HFF-Myc (cell line): ENCODE measurements around the gene TCP11L2.

ENCODE experiments used
- DNase-seq: peaks from one replicate; pipeline ENCODE4 v3.0.0-alpha.2; 2011; ENCODE audit warnings: low read depth; ENCODE audit errors: extremely low read depth
- H3K4me3 ChIP-seq: replicated peaks from 2 replicates; pipeline ENCODE4 v1.5.1; 2011; ENCODE audit warnings: low read depth, mild to moderate bottlenecking, control low read depth, low read length
- TF ChIP-seq, protein P1 (sequence below): IDR thresholded peaks from 2 replicates; pipeline ENCODE4 v1.5.1; 2012; ENCODE audit warnings: mild to moderate bottlenecking, low read depth, low read length, control low read depth; ENCODE audit errors: missing control alignments

Gene TCP11L2

DNA sequence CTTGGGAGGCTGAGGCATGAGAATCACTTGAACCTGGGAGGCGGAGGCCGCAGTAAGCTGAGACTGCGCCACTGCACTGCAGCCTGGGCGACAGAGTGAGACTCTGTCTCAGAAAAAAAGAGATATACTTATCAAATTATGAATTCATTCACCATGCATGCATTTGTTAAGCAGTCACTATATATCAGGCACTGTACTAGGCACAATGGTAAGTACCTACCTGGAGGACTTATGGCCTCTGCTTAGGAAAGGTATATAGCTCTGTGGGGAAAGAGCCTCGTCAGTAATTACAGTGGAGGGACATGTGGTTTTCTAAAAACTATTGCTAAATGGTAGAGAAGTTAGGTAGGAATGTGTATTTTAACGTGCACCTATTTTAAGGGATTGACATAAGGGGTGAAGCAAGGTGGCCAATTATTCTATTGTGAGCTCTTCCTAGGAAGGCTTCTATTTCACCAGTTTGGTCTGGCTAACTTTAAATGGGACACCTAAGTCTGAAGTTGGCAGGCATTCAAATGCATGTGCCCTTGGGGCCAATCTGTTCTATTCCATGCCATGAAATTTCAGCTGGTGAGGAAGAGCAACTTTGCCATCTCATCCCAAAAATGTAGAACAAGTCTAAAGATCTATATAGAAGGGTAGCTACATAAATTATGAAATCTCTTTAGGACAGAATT is 15.0 kb downstream of the TCP11L2 start:
- TF ChIP-seq, protein P1, sequence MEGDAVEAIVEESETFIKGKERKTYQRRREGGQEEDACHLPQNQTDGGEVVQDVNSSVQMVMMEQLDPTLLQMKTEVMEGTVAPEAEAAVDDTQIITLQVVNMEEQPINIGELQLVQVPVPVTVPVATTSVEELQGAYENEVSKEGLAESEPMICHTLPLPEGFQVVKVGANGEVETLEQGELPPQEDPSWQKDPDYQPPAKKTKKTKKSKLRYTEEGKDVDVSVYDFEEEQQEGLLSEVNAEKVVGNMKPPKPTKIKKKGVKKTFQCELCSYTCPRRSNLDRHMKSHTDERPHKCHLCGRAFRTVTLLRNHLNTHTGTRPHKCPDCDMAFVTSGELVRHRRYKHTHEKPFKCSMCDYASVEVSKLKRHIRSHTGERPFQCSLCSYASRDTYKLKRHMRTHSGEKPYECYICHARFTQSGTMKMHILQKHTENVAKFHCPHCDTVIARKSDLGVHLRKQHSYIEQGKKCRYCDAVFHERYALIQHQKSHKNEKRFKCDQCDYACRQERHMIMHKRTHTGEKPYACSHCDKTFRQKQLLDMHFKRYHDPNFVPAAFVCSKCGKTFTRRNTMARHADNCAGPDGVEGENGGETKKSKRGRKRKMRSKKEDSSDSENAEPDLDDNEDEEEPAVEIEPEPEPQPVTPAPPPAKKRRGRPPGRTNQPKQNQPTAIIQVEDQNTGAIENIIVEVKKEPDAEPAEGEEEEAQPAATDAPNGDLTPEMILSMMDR: no peak
- H3K4me3 ChIP-seq: no peak overlapping the region
- DNase-seq: no peak

DNA sequence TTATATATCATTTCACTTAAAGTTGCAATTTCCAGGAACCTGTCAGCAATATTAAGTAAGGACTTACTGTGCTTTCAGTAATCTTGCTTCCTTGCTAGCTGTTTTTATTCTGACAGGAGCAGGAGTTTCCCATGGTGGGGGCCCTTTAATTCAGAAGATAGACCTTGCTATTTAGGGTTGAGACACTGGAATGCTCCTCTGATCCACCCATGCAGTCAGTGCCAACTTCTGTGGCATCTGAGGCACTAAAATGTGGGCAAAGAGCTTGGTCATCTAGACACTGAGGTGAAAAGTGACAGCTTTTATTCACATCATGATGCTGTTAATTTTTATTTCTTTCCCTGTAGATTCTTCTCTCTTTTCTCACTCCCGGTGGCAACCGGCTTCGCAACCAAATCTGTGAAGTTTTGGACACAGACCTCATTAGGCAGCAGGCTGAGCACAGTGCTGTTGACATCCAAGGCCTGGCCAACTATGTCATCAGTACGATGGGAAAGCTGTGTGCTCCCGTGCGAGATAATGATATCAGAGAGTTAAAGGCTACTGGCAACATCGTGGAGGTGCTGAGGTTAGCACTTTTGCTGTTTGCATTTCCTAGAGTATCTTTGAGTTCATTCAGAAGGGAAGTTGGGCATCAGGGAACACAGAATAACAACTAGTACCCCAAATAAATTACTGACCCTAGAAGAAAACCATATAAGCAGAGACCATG is 18.8 kb downstream of the TCP11L2 start:
- no peak for DNase-seq
- TF ChIP-seq, protein P1: no peak
- H3K4me3 ChIP-seq: no peak overlapping the region

DNA sequence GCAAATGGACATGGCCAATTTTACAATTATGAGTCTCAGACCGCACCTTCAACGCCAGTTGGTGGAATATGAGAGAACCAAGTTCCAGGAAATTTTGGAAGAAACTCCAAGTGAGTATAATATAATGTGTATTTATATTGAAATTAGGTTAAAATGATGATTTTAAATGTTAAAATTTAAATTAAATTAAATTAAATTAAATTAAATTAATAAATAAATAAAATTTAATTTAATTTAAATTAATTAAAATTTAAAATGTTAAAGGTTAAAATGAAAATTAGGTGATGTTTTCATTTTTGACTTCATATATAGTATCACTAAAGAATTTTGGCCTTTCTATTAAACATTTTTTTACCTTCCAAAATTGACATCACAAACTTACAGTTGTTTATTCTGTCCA is 21.0 kb downstream of the TCP11L2 start:
- TF ChIP-seq, protein P1: no peak
- H3K4me3 ChIP-seq: no peak overlapping the region
- no peak for DNase-seq

DNA sequence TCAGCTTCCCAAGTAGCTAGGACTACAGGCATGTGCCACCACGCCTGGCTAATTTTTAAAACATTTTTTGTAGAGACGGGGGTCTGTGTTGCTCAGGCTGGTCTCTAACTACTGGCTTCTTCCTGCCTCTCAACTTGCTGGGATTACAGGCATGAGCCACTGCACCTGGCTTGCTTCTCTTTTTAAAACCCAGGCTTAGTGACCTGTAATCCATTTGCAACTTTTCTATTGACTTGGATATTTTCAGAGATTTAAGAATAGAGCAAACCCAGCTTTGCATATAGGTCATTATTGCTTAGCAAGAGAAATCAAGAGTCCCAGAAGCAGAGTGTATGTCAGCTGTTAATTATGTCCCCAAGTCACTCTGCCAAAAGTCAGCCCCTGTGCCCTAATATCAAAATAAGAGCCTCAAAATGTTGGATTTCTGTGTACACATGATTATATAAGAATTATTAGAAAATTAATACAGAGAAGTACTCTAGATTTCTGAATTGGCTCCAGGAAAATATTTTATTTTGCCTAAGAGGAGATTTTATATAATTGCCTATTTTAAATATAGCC is 24.9 kb downstream of the TCP11L2 start:
- H3K4me3 ChIP-seq: no peak overlapping the region
- DNase-seq: no peak
- TF ChIP-seq, protein P1: no peak

GRCh38 chr12:106328735-106329134 is 26.2 kb downstream of the TCP11L2 start:
- DNase-seq: no peak
- TF ChIP-seq, protein P1: no peak
- H3K4me3 ChIP-seq: no peak overlapping the region

- no peak for DNase-seq
- TF ChIP-seq, protein P1: no peak
- no peak overlapping the region for H3K4me3 ChIP-seq
Observed at GRCh38 chr12:106329231-106329982, 26.9 kb downstream of the TCP11L2 start.
